Germinal center (tissue), 1 donor: ENCODE results near the gene STX10.

ENCODE experiments used
- DNase-seq: peaks from one replicate; pipeline ENCODE4 v3.0.0; 2012; ENCODE audit warnings: mixed read lengths, low spot score

The STX10 gene

GRCh38 chr19:13119627-13120026, 30.5 kb downstream of the STX10 start:
- DNase-seq: no peak

- DNase-seq: peak; percentile 62
Measured at GRCh38 chr19:13118424-13119193, 31.6 kb downstream of the STX10 start.

GRCh38 chr19:13117772-13118423, 32.3 kb downstream of the STX10 start, which contains the start of gene NACC1:
NACC1 (plus strand) TSS chr19:13118264; CDS start chr19:13135208, 16,944 bp downstream.
- DNase-seq: peak; percentile 97

- no peak for DNase-seq
Measured at GRCh38 chr19:13117176-13117771, 32.9 kb downstream of the STX10 start.

- DNase-seq: peak; percentile 93
Measured at GRCh38 chr19:13116282-13117175, 33.6 kb downstream of the STX10 start, which contains the start of gene TRMT1. TRMT1 (minus strand) TSS chr19:13116740; CDS start chr19:13116399, 341 bp downstream.

GRCh38 chr19:13115936-13116281, 34.3 kb downstream of the STX10 start:
- DNase-seq: no peak

GRCh38 chr19:13112555-13112954, 37.6 kb downstream of the STX10 start:
- DNase-seq: no peak

GRCh38 chr19:13110099-13110610, 40.0 kb downstream of the STX10 start:
- no peak for DNase-seq

GRCh38 chr19:13109361-13110098, 40.6 kb downstream of the STX10 start:
- DNase-seq: no peak

GRCh38 chr19:13104848-13105711, 45.1 kb downstream of the STX10 start:
- DNase-seq: no peak

- DNase-seq: peak; percentile 95
Measured at GRCh38 chr19:13104360-13104847, 45.8 kb downstream of the STX10 start.

GRCh38 chr19:13103581-13104359, 46.4 kb downstream of the STX10 start:
- DNase-seq: no peak

GRCh38 chr19:13102666-13103580, 47.3 kb downstream of the STX10 start, which contains the start of gene LYL1:
LYL1 (minus strand) TSS chr19:13102858; CDS start chr19:13101171, 1,687 bp downstream.
- DNase-seq: peak; percentile 87

- DNase-seq: no peak
Measured at GRCh38 chr19:13102416-13102665, 47.8 kb downstream of the STX10 start.

- no peak for DNase-seq
Measured at GRCh38 chr19:13101590-13102415, 48.4 kb downstream of the STX10 start.

- no peak for DNase-seq
Measured at GRCh38 chr19:13100841-13101589, 49.2 kb downstream of the STX10 start.
